ENCODE measurements around the gene ABHD6. TPM values are rescaled to one million over a fixed set of nuclear protein-coding genes. Genes with fewer than 3 reads are reported as not detected.

ABHD6 gene
- total RNA-seq, 6 donors from 2014 or later = 9.7 to 54.7 (median 16.9) TPM

DNA sequence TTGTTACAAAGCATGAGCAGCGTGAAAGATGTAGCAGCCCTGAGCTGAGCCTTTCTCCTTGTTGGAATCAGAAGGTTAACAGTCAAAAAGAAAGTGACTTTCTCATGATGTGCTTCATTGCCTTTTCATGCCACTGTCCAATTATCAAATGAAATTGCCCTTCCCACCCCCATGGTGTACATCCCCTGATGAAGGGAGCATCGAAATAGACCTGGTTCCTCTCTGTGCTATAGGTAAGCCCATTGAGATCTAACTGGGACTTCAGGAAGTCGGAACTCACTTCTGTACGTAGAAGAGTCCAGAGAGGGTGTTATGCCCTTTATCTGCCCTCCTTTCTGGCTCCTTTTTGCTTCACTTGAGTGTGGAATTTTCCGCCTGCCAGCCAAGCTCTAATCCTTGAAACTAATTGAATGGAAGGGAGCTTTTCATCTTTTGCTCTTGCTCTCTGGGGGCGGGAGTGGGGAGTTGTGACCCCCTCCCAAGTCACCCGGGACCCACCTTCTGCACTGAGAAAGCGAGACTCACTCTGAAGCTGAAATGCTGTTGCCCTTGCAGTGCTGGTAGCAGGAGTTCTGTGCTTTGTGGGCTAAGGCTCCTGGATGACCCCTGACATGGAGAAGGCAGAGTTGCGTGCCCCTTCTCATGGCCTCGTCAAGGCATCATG lies 20.9 kb downstream of the ABHD6 start:
- no peak for ATAC-seq (ENCODE audit: low FRiP score in 2 of 2)
- Histone ChIP-seq H3K36me3 (peaks cover 0 to 46% (median 3%) of the 10 kb centered on the region in 4 donors), H3K27me3 (no peaks in the 10 kb centered on the region), H3K4me1 (no peaks in the 10 kb centered on the region), H3K27ac (no peak overlapping the region), H3K9me3 (no peaks in the 10 kb centered on the region), H3K4me3 (no peak overlapping the region)
- TF ChIP-seq EP300 (IDR thresholded peaks at IDR 0.05) (no peak), POLR2AphosphoS5 (IDR thresholded peaks at IDR 0.05) (no peak), POLR2A (IDR thresholded peaks at IDR 0.05) (no peak)
- TF ChIP-seq, protein P1, sequence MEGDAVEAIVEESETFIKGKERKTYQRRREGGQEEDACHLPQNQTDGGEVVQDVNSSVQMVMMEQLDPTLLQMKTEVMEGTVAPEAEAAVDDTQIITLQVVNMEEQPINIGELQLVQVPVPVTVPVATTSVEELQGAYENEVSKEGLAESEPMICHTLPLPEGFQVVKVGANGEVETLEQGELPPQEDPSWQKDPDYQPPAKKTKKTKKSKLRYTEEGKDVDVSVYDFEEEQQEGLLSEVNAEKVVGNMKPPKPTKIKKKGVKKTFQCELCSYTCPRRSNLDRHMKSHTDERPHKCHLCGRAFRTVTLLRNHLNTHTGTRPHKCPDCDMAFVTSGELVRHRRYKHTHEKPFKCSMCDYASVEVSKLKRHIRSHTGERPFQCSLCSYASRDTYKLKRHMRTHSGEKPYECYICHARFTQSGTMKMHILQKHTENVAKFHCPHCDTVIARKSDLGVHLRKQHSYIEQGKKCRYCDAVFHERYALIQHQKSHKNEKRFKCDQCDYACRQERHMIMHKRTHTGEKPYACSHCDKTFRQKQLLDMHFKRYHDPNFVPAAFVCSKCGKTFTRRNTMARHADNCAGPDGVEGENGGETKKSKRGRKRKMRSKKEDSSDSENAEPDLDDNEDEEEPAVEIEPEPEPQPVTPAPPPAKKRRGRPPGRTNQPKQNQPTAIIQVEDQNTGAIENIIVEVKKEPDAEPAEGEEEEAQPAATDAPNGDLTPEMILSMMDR (IDR thresholded peaks at IDR 0.05) = no peak
- no peak for DNase-seq
- 89 to 94% methylated on average over 6 to 10 of the region's 10 CpGs for WGBS, 2 donors

DNA sequence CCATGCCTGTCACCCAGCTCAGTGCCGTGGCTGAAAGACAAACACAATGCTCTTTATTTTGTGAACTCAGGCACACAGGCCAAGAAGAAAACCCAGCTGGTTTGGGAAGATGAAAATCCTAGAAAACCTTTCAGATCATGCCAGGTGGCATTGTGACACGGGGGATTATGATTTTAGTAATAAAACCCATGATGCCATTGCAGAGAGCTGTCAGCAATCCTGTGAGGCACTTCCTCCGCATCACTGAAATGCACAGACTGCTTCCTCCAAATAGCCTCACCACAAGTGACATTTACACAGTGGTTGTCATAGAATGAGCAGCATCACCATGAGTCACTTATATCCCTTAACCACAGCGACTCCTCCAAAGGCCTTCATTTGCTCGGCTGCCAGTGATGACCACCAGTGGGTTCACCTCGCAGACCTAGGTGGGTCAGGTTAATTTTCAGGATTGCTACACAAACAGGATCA lies 22.7 kb downstream of the ABHD6 start:
- no peak overlapping the region for H3K4me3 ChIP-seq
- DNase-seq = no peak
- no peaks in the 10 kb centered on the region for H3K4me1 ChIP-seq
- peaks cover 0 to 46% (median 3%) of the 10 kb centered on the region in 4 donors for H3K36me3 ChIP-seq
- TF ChIP-seq, protein P1 (IDR thresholded peaks at IDR 0.05) = no peak
- TF ChIP-seq EP300 (IDR thresholded peaks at IDR 0.05) = peak in 1 of 4 donors; percentile 66
- H3K9me3 ChIP-seq = no peaks in the 10 kb centered on the region
- WGBS, 2 donors = 72 to 81% methylated on average over 6 of the region's 6 CpGs
- ATAC-seq (ENCODE audit: low FRiP score in 2 of 2) = peak in 1 of 2 donors; percentile 21
- no peak overlapping the region for H3K27ac ChIP-seq
- H3K27me3 ChIP-seq = no peaks in the 10 kb centered on the region

DNA sequence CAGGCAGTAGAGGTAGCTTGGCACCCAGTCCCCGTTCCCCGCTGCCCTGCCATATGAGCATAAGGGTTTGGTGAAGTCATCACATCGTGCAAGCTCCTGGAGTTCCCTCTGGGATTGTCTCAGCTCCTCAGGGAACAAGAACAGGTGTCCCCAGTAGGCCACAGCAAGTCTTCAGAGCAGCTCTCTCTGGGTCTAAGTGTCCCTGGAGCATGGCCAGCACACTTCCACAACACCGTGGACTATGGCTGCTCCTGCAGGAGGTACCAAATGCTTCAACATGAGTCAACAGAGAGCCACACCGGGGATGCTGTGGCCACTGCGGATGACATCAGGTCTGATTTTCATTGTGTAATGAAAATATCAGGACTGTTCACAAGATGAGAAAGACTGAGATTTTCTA lies 23.1 kb downstream of the ABHD6 start:
- Histone ChIP-seq H3K4me1 (no peaks in the 10 kb centered on the region), H3K27me3 (no peaks in the 10 kb centered on the region), H3K36me3 (peaks cover 0 to 46% (median 3%) of the 10 kb centered on the region in 4 donors), H3K9me3 (no peaks in the 10 kb centered on the region), H3K27ac (no peak overlapping the region), H3K4me3 (no peak overlapping the region)
- 85 to 89% methylated on average over 3 to 6 of the region's 6 CpGs for WGBS, 2 donors
- DNase-seq (no peak), ATAC-seq (ENCODE audit: low FRiP score in 2 of 2) (no peak)
- TF ChIP-seq, protein P1 (IDR thresholded peaks at IDR 0.05) = no peak
- TF ChIP-seq POLR2A (IDR thresholded peaks at IDR 0.05) = no peak
- TF ChIP-seq EP300 (IDR thresholded peaks at IDR 0.05) = no peak
- TF ChIP-seq POLR2AphosphoS5 (IDR thresholded peaks at IDR 0.05) = no peak

DNA sequence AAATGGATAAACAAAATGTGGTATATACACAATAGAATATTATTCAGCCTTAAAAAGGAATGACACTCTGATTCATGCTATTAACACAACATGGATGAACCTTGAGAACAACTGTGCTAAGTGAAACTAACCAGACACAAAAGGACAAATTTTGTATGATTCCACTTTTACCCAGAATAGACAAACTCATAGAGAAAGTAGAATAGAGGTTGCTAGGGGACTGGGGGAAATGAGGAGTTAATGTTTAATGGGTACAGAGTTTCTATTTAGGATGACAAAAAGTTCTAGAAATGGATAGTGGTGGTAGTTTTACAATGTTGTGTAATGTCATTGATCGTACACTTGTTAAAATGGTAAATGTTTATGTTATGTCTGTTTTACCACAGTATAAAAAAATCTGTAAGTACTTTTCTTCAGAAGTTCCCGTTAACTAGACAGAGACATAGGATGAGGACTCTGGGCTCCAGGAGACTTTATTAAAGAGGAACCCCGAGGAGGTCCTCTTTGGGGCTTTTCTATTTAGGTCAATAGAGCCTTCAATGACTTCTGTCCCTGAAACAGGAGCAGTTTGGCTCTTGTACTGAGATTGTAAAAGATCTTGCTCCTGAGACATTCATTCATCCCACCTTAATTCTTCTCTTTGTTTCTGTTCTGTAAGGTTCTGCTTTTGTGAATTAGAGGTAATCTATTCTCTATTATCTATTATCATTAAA lies 24.5 kb downstream of the ABHD6 start:
- no peak for ATAC-seq (ENCODE audit: low FRiP score in 2 of 2)
- Histone ChIP-seq H3K36me3 (peaks cover 0 to 37% (median 3%) of the 10 kb centered on the region in 4 donors), H3K4me3 (no peak overlapping the region), H3K4me1 (no peaks in the 10 kb centered on the region), H3K9me3 (no peaks in the 10 kb centered on the region), H3K27me3 (no peaks in the 10 kb centered on the region), H3K27ac (no peak overlapping the region)
- WGBS, 2 donors = 80 to 84% methylated on average over 3 of the region's 3 CpGs
- TF ChIP-seq POLR2AphosphoS5 (IDR thresholded peaks at IDR 0.05) (no peak), EP300 (IDR thresholded peaks at IDR 0.05) (no peak), POLR2A (IDR thresholded peaks at IDR 0.05) (no peak)
- TF ChIP-seq, protein P1 (IDR thresholded peaks at IDR 0.05) = no peak
- no peak for DNase-seq

All from upper lobe of left lung (tissue), 6 donors.